GM19438 (cell line): ENCODE results near the gene CTDNEP1.
A peak's percentile ranks its signal among the peaks of the same experiment; 100 is the strongest.

ENCODE experiments used
- ATAC-seq: cut with Tn5 transposase; IDR thresholded peaks from one replicate; pipeline ENCODE4 v1.9.1; 2021; ENCODE audit warnings: low read depth; ENCODE audit not compliant: unreplicated experiment

The CTDNEP1 gene

DNA sequence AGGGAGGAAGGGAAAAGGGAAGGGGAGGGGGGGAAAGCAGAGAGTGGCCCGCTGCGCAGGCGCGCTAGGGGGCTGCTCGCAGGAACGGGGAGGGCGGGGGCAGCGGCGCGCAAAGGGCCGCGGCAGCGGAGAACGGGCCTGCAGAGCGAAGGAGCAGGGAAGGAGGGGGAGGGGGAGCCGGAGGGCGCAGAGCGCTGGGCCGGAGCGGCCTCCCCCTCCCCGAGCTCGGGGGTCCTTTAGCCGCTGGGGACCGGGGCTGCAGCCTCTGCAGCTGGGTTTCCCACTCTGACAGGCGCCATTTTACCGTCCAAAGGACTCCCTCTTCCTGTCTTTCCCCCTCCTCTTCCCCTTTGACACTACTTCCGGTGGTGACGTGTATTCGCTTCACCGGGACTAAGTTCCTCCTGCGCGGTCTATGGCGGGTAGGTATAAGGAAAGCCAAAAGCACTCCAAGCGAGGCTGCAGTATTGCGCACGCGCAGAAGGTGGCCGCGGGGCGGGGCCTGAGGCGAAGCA lies at the start of gene CTDNEP1:
CTDNEP1 (minus strand) TSS at position 74 of the 515 bp plus-strand sequence. CDS start 438 bp downstream, outside the sequence.
- peak; percentile 75 for ATAC-seq

DNA sequence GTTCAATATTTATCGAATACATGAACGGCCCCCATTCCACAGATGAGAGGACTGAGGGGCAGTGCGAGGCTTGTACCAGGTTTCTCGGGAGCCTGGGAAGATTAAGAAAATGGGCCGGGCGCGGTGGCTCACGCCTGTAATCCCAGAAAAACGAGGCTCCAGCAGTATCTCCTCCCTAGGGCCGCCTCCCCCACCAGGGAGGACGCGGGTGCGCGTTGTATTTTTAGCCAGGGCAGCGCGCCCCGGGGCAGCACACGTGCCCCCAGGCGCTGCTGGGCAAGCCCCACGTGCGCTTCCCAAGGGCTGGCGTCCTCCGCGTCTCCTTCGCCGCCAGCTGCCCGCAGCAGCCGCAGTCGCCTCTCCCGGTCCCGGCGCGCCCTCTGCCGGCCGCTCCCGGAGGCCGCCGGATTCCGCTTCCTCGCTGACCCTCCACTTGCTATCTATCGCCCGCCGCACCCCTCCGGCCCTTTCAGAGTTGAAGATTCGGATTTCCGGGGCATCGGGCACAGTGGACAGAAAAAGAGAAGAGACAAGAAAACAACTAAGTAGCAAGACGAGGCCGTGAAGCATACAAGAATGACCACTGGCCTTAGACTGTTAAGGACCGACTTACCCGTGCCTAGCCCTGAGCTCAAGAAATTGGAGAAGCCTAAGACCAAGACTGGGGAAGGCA lies 44.8 kb upstream of the CTDNEP1 start:
- no peak for ATAC-seq

DNA sequence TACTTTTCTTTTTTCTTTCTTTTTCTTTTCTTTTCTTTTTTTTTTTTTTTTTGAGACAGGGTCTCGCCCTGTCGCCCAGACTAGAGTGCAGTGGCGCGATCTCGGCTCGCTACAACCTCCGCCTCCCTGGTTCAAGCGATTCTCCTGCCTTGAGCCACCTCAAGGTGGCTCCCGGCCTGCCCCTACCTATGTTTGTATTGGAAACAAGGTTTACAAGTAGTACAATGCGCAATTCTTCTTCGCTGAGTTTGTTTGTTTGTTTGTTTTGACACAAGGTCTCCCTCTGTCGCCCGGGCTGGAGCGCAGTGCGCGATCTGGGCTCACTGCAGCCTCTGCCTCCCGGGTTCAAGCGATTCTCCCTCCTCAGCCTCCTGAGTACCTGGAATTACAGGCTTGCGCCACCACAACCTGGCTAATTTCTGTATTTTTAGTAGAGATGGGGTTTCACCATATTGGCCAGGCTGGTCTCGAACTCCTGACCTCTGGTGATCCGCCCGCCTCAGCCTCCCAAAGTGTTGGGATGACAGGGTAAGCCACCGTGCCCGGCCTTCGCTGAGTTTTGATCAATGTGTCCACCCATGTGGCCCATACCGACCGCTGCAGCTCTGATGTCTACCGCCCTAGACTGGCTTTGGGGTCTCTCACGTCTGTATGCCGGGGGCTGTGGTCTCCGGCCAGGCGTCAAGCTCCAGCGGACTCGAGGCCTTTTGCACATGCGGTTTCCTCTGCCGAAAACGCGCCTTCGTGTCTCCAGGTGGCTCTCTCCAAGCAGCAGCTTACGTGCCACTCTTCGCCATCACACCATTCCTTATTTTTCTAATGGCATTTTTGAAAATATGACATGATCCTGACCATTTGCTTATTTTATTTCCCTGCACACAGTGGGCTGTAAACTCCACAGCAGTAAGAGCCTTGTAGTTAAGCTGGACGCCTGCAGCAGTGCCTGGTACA lies 44.0 kb upstream of the CTDNEP1 start:
- ATAC-seq, result no peak

DNA sequence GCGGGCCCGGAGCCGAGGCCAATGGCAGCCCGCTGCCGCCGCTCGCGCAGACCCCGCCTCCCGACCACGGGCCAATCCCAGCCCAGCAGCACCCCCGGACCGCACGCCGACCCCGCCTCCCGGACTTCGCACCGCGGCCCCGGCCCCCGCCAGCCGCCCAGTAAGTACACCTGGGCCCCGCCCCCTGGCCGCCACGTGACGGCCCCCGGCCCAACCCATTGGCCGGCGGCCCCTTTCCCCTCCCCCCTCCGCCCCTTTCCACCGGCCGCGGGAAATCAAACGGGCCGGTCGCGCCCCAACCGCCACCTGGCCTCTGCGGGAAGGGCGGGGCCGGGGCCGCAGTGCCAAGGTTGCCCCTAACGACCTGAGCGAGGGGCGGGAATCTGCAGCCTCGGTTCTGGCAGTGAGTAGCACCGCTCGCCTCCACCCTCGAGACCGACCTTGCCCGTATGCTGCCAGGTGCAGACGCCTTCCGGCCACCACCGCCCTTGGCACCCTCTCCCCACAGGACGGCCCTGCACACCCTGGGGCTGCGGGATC lies 43.1 kb upstream of the CTDNEP1 start, which contains the start of gene YBX2:
YBX2 (minus strand) TSS at position 26 of the 540 bp plus-strand sequence. CDS start 139 bp downstream, outside the sequence.
- no peak for ATAC-seq

- ATAC-seq, result no peak
Measured at GRCh38 chr17:7293816-7294613, 42.5 kb upstream of the CTDNEP1 start.

- ATAC-seq, result no peak
Measured at GRCh38 chr17:7293159-7293558, 41.6 kb upstream of the CTDNEP1 start.

DNA sequence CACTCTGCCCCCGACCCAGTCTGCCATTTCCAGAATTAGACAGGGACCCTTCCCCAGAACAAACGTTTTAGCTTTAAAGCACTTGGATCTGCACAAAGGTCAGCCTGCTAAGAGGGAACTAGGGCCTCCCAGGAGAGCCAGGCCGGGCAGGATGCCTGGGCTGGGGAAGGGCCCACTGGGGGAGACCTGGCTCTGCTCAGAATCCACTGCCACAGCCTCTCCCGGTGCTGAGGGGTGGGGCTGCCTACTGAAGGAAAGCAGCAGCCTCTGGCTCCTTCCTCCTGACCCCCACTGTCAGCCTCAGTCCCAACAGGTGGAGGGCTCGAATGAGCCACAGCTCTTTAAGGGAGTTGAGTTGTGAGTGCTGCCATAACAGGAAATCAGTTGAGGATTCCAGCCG lies 41.2 kb upstream of the CTDNEP1 start:
- no peak for ATAC-seq

DNA sequence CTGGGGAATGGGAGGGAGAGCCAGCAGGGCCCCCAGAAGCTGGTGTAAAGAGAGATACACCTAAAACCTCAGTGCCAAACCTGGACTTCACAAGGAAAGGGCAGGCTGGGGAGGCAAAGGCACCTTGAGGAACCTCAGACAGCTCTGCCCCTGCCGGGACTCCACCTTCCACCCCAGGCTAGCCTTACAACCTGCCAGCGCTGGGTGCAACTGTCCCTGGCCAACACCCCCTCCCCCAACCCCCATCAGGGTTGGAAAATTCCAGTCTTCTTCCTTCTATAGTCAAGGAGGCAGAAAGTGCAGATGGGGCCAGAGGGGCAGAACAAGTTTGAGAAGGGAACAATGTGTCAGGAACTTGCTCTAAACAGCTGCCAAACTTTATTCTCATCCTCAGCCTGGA lies 40.7 kb upstream of the CTDNEP1 start:
- ATAC-seq, result no peak

- ATAC-seq, result no peak
Measured at GRCh38 chr17:7290685-7291084, 39.2 kb upstream of the CTDNEP1 start.

GRCh38 chr17:7290166-7290565 lies 38.6 kb upstream of the CTDNEP1 start:
- ATAC-seq, result no peak

GRCh38 chr17:7289256-7290032 lies 37.9 kb upstream of the CTDNEP1 start:
- ATAC-seq, result no peak

DNA sequence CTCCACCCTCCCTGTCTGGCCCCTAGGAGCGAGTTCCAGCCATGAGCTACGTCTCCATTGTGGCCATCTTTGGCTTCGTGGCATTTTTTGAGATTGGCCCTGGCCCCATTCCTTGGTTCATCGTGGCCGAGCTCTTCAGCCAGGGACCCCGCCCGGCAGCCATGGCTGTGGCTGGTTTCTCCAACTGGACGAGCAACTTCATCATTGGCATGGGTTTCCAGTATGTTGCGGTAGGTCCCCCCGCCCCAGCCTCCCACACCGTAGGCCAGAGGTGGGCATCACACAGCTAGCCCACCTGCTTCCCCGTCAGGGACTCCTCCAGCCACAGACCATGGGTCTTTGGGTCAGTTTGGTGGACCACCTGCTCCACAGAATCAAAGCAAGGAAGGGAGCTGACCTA lies 34.1 kb upstream of the CTDNEP1 start:
- no peak for ATAC-seq

DNA sequence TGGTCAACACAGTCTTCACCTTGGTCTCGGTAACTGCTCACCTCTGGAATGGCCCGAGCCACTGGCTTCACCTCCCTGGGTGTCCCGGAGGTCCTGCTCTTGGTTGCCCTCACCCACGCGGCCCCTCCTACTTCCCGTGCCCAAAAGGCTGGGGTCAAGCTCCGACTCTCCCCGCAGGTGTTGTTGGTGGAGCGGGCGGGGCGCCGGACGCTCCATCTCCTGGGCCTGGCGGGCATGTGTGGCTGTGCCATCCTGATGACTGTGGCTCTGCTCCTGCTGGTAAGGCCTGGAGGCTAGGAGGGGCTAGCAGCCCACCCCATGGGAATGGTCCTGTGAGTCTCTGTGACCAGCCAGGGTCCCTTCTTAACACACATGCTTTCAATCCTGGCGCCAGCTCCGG lies 33.4 kb upstream of the CTDNEP1 start:
- ATAC-seq, result no peak

DNA sequence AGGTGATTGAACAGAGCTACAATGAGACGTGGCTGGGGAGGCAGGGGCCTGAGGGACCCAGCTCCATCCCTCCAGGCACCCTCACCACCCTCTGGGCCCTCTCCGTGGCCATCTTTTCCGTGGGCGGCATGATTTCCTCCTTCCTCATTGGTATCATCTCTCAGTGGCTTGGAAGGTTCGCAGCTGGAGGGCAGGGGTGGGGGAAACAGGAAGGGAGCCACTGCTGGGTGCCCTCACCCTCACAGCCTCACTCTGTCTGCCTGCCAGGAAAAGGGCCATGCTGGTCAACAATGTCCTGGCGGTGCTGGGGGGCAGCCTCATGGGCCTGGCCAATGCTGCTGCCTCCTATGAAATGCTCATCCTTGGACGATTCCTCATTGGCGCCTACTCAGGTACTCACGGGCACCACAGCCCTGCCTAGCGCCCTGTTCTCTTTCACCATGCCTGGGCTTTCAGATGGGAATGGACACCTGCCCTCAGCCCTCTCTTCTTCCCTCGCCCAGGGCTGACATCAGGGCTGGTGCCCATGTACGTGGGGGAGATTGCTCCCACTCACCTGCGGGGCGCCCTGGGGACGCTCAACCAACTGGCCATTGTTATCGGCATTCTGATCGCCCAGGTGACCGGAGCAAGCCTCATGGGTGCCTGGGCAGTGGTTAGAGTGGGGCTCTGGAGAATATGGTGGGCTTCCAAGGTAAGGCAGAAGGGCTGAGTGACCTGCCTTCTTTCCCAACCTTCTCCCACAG lies 32.1 kb upstream of the CTDNEP1 start:
- ATAC-seq, result no peak

- ATAC-seq, result no peak
Measured at GRCh38 chr17:7282752-7283321, 31.3 kb upstream of the CTDNEP1 start.

DNA sequence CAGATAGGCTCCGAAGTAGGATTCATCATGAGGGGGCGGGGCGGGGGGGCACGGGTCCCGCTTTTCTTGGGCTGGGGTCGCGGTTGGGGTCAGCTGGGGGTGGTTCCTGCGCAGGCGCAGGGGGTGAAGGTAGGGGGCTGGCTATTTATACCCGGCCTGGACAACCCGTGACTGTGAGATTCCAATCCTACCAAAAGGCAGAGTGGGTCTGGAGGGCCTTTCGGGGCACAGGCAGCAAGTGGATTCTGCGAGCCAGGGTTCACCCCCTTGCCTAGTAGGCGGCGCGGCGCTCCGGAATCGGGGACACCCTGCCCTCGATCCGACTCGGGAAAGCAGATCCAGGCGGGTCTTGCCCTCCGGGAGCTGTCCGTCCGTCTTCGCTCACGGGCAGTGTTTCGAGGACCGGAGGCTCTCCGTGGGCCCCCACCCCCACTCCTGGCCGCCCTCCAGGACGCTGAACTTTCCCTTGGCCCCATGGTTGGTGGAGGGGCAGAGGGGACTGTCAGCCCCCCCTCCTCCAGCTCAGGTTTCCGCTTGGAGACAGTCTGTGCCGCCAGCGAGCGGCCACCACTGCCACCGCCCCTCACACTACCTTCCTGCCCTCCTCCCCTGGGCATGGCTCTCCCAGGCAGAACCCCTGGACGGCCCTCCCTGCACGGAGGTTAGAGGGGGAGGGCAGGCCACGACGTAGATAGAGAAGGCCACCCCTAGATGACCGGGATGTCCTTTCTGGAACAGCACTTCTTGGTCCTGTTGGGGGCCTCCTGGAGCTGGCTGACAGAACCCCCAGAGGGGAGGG lies 30.6 kb upstream of the CTDNEP1 start:
- no peak for ATAC-seq

DNA sequence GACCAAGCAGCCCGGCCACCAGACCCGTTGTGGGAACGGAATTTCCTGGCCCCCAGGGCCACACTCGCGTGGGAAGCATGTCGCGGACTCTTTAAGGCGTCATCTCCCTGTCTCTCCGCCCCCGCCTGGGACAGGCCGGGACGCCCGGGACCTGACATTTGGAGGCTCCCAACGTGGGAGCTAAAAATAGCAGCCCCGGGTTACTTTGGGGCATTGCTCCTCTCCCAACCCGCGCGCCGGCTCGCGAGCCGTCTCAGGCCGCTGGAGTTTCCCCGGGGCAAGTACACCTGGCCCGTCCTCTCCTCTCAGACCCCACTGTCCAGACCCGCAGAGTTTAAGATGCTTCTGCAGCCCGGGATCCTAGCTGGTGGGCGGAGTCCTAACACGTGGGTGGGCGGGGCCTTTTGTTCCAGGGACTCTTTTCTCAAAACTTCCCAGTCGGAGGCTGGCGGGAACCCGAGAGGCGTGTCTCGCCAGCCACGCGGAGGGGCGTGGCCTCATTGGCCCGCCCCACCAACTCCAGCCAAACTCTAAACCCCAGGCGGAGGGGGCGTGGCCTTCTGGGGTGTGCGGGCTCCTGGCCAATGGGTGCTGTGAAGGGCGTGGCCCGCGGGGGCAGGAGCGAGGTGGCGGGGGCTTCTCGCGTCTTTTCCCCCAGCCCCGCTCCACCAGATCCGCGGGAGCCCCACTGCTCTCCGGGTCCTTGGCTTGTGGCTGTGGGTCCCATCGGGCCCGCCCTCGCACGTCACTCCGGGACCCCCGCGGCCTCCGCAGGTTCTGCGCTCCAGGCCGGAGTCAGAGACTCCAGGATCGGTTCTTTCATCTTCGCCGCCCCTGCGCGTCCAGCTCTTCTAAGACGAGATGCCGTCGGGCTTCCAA lies 29.8 kb upstream of the CTDNEP1 start, which contains the start of gene SLC2A4:
SLC2A4 (plus strand) TSS at position 645 of the 879 bp plus-strand sequence; CDS start at position 862, 217 bp downstream.
- ATAC-seq, result no peak
